ENCODE data around the gene ARHGAP6.

GRCh38 chrX:11148401-11148800 lies 517.3 kb downstream of the ARHGAP6 start:
- TF ChIP-seq CTCF (IDR thresholded peaks at IDR 0.05): no peak
- no peak for TF ChIP-seq POLR2A (IDR thresholded peaks at IDR 0.05)

Measured in uterus (tissue), 2 donors.